Measurements from ENCODE around the gene PTPRO.
A peak's percentile ranks its signal among the peaks of the same experiment; 100 is the strongest.
"Not testable (repeated sequence)": the region's sequence is repeated elsewhere in the genome, so short reads cannot be mapped to it uniquely, and the experiment has no call there.

The PTPRO gene

GRCh38 chr12:15608941-15609340 is 286.6 kb downstream of the PTPRO start:
- DNase-seq = no peak

- no peak for DNase-seq
Measured at GRCh38 chr12:15613981-15614380, 291.7 kb downstream of the PTPRO start.

- not testable (repeated sequence) for DNase-seq
Measured at GRCh38 chr12:15616495-15616894, 294.2 kb downstream of the PTPRO start.

- no peak for DNase-seq
Measured at GRCh38 chr12:15620741-15621539, 298.6 kb downstream of the PTPRO start.

GRCh38 chr12:15625075-15625474 is 302.8 kb downstream of the PTPRO start:
- no peak for DNase-seq

GRCh38 chr12:15627995-15628945 is 306.0 kb downstream of the PTPRO start:
- DNase-seq = peak; percentile 48

- DNase-seq = peak; percentile 49
Measured at GRCh38 chr12:15629108-15629507, 306.8 kb downstream of the PTPRO start.

- DNase-seq = no peak
Measured at GRCh38 chr12:15629761-15630160, 307.5 kb downstream of the PTPRO start.

- DNase-seq = no peak
Measured at GRCh38 chr12:15631007-15631715, 308.9 kb downstream of the PTPRO start.

GRCh38 chr12:15632708-15633107 is 310.4 kb downstream of the PTPRO start:
- DNase-seq = no peak

- no peak for DNase-seq
Measured at GRCh38 chr12:15633201-15633600, 310.9 kb downstream of the PTPRO start.

GRCh38 chr12:15634010-15634683 is 311.8 kb downstream of the PTPRO start:
- no peak for DNase-seq

GRCh38 chr12:15636060-15636890 is 314.0 kb downstream of the PTPRO start:
- no peak for DNase-seq

- no peak for DNase-seq
Measured at GRCh38 chr12:15638231-15638630, 315.9 kb downstream of the PTPRO start.

GRCh38 chr12:15644700-15645099 is 322.4 kb downstream of the PTPRO start:
- no peak for DNase-seq

GRCh38 chr12:15646581-15646980 is 324.3 kb downstream of the PTPRO start:
- no peak for DNase-seq

All from hematopoietic multipotent progenitor cell treated with erythropoietin and hydrocortisone succinate and interleukin-3 and kit ligand, for 6 days (in vitro differentiated cells).